ENCODE data around the gene ZNF354C.

ZNF354C gene

DNA sequence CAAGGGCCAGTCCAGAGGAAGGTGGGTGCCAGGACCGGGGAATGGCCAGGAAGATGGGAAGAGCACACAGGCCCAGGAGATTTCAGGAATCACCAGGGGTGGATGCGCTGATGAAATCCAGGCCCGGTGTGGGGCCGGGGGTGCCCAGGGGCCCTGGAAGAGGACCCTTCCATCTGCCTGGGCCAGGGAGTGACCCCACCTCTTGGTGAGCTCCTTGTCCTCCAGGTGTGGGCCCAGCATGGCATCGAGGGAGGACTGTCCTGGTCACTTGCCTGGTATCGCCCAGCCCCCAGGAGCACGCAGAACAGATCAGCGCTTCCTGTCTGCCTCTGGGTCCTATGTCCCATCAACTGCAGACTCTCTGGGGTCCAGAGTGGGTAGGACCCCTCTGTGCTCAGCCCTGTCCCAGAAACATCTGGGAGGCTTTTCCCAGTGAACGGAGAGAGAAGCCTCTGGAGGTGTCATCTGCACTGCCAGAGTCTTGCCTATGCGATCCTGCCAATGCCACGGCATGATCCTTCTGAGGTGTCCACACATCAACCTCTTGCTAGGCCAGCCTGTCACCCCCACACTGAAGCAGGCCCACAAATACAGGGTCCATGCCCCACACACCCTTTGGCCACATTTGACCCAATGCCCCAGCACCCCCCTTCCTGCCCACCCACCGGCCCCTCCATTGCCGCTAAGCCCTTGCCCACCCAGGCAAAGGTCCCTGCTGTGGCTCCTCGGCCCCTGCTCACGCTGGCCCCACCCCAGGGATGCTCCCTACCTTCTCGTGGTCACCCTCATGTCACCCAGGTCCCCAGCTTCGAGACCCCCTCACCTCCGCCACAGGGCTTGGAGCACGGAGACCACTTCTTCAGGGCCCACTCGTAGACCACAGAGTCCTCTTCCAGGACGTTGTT lies 67.2 kb downstream of the ZNF354C start:
- DNase-seq (ENCODE audit: low read depth) = no peak

GRCh38 chr5:179128041-179128365 lies 67.8 kb downstream of the ZNF354C start:
- DNase-seq (ENCODE audit: low read depth) = no peak

GRCh38 chr5:179128976-179129375 lies 68.8 kb downstream of the ZNF354C start:
- DNase-seq (ENCODE audit: low read depth) = no peak

GRCh38 chr5:179129607-179130071 lies 69.5 kb downstream of the ZNF354C start:
- no peak for DNase-seq (ENCODE audit: low read depth)

DNA sequence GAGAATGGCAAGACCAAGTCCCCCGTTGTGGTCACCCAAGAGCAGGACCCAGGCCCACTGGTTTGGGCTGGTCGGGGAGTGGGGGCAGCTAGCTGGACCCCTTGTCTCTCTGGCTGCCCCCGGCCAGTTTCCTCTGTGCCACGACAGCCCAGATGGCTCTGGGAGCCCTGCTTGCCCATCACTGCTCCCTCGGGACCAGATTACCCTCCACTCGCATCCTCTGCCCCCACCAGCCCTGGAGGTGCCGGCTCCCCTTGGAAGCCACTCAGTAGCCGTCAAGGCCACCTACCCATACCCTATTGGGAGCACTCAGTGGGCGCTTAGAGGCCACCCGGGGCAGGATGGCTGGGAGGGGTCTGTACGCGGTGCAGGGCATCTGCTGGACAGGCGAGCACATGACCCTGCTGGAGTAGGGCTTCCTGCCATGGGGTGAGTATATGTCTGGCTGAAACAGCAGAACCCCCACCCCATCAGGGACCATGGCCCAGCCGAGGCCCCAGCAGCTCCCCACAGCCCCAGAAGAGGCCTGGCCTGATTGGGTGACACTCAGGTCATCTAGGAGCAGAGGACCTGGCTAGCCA lies 70.0 kb downstream of the ZNF354C start:
- no peak for DNase-seq (ENCODE audit: low read depth)

DNA sequence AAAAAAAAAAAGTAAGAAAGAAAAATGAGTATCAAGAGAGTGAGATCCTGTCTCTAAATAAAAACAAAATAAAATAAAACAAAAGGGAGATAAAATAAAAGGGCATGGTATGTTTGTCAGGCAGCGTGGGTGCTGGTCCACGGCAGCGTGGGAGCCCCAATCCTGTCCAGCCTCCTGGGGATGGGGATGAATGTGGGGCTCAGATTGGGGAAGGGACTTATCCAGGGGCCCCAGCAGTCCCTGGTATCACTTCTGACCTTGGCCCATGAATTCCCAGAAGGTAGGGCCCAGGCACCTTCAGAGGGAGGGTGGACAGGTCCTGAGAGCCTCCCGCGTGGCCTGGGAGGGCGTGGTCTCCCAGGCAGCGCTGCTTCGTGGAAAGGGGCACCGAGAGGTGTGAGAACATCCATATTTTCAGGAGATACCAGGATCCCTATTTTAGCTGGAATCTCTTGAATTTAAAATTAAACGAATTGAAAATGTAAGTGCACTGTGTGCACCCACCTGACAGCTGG lies 71.2 kb downstream of the ZNF354C start:
- no peak for DNase-seq (ENCODE audit: low read depth)

GRCh38 chr5:179131886-179132585 lies 71.9 kb downstream of the ZNF354C start:
- DNase-seq (ENCODE audit: low read depth) = no peak

GRCh38 chr5:179132586-179133355 lies 72.6 kb downstream of the ZNF354C start:
- DNase-seq (ENCODE audit: low read depth) = no peak

Measured in stimulated activated CD8-positive, alpha-beta memory T cell treated with anti-CD3 and anti-CD28 coated beads, Interleukin-15, amount 100 ng/mL, for 24 hours (primary cell).